RPMI7951 (cell line): ENCODE measurements around the gene ERC2. TPM values are rescaled to one million over a fixed set of nuclear protein-coding genes. Genes with fewer than 3 reads are reported as not detected.
A peak's percentile ranks its signal among the peaks of the same experiment; 100 is the strongest.

Experiments
- DNase-seq: peaks from one replicate; pipeline ENCODE4 v3.0.0-alpha.2; 2012; ENCODE audit warnings: low read depth
- total RNA-seq: library from RNA; depleted of rRNA; stranded (reverse); fragments of >200 nt; shearing (Covaris generic); gene quantifications from 2 replicates; pipeline ENCODE4 v1.2.3, GENCODE V29; 2014; rRNA removed

Gene ERC2
- total RNA-seq, 1 experiment from 2014 or later: 0.24 TPM

GRCh38 chr3:55480911-55481743, 987.1 kb downstream of the ERC2 start:
- DNase-seq: peak; percentile 89

GRCh38 chr3:55477306-55478303, 990.7 kb downstream of the ERC2 start:
- peak; percentile 76 for DNase-seq

DNA sequence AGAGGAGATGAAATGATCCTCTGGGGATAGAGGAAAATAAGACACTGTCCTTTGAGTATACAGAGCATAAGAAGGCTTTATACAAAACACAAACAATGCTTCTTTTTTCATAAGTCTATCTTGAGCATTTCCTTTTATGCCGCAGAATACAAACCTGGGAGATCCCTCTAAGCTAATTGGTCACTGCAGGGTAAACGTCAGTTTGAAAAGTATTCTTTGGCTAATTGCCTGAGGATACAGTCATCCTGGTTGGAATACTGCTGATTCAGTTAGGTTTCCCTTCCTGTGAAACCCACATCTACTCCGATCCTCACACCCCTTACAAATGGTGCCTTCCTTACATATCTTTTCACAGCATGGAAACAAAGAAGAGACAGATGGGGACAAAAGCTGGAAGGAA, 991.8 kb downstream of the ERC2 start:
- DNase-seq: peak; percentile 93

GRCh38 chr3:55474213-55474632, 994.0 kb downstream of the ERC2 start:
- DNase-seq: no peak

DNA sequence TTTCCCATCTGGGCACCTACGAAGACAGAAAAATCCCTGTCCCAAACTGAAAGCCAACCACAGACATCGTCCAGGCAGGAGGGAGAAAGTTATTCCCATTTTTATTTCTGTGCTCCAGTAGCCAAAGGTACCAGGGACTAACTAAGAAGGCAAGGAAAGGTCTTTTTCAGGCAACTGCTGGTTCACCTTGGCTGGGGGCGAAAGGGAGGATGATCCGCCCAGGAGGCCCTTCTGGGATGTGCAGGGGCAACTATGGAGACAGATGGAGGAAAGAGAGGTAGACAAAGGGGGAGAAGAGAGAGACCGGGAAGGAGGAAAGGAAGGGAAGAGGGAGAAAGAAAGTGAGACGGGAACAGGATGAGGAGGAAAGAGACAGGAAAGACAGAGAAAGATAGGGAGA, 994.5 kb downstream of the ERC2 start:
- DNase-seq: no peak

GRCh38 chr3:55471522-55472280, 996.6 kb downstream of the ERC2 start:
- peak; percentile 65 for DNase-seq

- no peak for DNase-seq
Observed at GRCh38 chr3:55471084-55471483, 997.2 kb downstream of the ERC2 start.

GRCh38 chr3:55469957-55470526, 998.2 kb downstream of the ERC2 start:
- no peak for DNase-seq

- peak; percentile 79 for DNase-seq
Observed at GRCh38 chr3:55468251-55468650, 1000.0 kb downstream of the ERC2 start.

GRCh38 chr3:55467099-55467498, 1001.2 kb downstream of the ERC2 start:
- DNase-seq: peak; percentile 80

- DNase-seq: no peak
Observed at GRCh38 chr3:55466526-55466925, 1001.7 kb downstream of the ERC2 start.

DNA sequence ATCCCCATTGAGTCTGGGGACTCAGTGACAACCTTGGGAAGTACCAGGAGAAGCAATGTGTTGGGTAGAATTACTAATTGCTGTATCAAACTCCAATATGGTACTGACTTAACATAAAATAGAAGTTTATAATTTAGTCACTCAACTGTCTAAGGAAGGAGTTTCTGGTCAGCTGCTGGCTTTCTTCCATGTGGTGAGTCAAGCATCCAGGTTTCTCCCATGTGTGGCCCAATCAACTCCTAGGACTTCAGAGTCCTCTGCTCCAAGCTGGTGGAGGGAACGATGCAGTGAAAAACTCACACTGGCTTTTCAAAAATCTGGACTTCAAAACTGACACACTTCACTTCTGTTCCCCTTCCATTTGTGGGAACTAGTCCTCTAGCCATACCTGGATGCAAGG, 1006.4 kb downstream of the ERC2 start:
- DNase-seq: peak; percentile 94

- no peak for DNase-seq
Observed at GRCh38 chr3:55459838-55460237, 1008.4 kb downstream of the ERC2 start.

Other genes with a start within 250 kb of the ERC2 start
- 13.3 and 17.7 TPM in 2 replicates for gene CCDC66, start 88.7 kb upstream of the ERC2 start, total RNA-seq
- gene TASOR, start 214.8 kb upstream of the ERC2 start, total RNA-seq: 69.0 and 86.3 TPM in 2 replicates